HG02943 (cell line): ENCODE results near the gene NYAP2.

Experiments
- ATAC-seq: cut with Tn5 transposase; IDR thresholded peaks from one replicate; pipeline ENCODE4 v1.9.1; 2021; ENCODE audit warnings: mild to moderate bottlenecking, low read depth, moderate library complexity; ENCODE audit not compliant: unreplicated experiment

NYAP2 gene

DNA sequence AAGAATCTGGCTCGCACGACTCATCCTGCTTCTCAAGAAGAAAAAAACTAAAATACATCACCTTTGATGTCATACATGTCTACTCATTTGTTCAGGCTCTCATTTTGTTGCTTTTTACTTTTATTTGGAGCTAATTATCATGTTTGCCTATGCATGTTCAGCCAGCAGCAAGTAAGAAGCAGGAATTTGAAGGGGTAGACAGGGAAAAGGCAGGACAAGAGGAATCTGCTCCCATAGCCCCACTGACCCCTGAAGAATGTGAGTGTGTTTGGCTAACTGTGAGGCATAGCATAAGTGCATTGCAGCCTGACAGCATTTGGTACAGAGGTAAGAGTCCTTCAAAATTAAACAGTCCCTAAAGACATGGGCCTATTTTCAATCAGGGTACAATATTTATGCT is 72.7 kb downstream of the NYAP2 start:
- ATAC-seq: no peak

DNA sequence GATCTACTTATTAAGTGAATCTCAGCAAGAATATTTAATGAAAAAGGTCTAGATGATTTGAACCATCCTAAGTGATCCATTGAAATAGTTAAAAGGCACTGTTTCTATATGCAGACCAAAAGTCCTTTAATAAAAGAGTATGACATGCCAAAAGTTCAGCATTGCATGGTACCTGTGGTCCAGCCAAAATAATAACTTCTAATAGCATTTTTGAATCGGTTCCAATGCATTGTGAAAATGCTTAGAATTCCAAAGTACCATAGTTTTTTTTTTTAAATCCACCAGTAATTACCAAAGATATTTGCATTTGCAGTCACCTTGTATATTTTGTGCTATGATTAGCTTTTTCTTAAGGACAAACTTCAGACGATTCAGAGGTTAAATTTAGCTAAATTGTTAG is 79.9 kb downstream of the NYAP2 start:
- ATAC-seq: no peak

DNA sequence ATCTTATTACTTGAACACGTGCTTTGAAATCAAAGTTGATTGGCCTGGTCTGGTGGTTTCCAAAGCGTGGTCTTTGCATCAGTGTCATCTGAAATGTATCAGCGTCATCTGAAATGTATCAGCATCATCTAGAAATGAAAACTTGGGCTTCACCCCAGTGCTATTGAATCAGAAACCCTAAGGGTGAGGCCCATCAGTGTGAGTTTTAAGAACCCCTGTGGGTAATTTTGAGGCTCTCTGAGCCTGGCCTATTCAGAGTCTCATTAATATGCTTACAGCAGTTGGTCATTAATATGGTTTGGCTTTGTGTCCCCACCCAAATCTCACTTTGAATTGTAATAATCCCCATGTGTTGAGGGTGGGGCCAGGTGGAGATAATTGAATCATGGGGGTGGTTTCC is 85.2 kb downstream of the NYAP2 start:
- ATAC-seq: no peak

DNA sequence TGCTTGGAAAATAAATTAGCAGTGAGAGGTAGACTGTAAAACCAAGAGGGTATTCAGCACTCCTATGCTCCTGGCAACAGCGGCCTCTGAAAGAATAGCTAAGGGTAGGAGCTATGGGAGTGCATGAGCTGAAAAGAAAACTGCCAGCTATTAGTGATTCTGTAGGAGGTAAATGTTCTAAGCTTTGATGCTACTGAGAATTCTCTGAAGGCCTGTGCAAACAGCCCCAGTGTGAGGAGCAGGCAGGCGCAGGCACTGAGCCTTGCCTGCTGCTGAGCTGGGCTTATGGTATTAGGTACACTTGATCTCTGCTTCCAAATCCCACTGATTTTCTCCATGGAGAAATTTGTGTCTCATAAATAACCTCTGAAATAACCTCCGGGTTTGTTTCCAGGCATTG is 86.7 kb downstream of the NYAP2 start:
- no peak for ATAC-seq

DNA sequence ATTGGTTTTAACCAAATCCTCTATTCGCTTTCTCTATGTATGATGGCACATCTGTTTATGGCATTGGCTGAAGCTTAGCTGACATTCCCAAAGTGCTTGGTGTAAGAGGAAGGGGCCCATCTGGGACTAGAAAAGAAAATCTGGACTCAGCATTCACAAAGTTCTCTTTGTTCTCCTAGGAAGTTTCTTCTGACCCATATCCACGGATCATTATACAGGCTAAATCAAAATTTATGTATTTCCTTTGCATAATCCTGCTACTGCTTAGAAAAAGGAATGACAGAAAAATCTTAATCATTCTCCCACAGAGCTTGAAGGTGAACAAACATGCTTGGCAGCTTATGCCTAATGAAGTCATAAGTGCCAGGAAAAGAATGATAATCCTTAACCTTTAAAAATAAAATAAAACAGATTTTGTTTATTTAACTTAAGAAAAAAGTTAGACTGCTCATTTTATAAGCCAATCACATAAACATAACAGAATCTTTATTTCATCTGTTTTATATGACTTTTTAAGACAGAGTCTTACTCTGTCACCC is 88.4 kb downstream of the NYAP2 start:
- ATAC-seq: no peak

DNA sequence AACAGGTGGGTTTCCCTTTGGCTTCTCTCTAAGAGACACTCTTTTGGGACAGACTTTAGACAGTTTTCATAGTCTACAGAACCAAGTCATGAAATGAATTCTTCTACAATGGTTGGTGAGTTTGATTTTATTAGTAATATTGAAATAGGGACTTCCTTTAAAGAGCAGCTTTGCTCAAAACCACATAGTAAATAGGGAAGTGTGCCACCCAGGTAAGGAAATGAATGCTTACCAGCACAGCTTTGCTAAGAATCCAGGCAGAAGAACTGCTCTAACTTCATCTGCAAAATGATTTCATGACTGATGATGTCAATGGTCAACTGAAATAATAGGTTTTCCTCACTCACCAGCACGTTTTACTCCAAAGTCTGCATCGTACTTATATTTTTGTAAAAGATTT is 89.2 kb downstream of the NYAP2 start:
- no peak for ATAC-seq

DNA sequence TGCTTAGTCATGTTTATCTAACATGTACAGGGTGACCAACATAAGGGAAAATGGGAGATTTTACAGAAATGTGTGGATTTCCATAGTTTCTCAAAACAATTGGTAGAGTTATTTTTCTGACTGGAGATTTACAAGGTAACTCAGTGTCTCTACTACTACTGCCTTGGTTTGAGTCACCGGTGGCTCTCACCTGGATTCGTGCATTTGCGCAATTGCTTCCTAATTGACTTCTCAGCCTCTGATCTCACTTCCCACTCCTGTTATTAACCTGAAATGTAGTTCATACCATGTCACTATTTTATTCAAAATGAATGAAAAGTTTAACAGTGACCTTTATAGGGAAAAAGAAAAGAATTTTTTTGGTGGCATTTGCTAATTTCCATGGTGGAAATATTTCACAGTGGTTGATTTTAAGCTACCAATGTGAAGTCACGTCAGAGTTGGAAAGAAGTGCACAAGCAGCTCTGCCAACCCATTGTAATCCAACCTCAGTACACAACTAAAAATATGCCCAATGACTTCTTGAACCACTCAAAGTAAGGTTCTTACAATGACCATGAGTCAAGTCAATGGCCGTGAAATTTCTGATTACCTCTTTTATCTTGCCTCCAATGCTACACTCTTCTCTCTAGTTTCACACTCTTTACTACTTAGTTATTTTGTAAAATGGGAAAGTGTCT is 94.0 kb downstream of the NYAP2 start:
- no peak for ATAC-seq

DNA sequence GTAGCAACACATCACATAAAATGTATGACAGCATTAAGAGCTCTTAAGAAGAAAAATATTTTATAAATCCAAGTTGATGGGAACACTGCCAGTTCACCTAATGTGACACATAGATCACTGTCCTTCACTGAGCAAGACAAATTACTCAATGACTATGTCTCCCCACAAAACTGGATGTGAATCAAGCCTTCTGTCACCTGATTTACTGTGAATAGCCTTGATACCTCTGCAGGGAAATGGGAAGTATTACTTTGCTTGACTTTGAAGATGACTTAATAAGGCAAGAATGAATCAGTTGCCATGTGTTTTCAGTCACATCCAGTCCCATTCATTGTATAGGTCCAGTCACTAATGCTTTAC is 94.6 kb downstream of the NYAP2 start:
- ATAC-seq: no peak

DNA sequence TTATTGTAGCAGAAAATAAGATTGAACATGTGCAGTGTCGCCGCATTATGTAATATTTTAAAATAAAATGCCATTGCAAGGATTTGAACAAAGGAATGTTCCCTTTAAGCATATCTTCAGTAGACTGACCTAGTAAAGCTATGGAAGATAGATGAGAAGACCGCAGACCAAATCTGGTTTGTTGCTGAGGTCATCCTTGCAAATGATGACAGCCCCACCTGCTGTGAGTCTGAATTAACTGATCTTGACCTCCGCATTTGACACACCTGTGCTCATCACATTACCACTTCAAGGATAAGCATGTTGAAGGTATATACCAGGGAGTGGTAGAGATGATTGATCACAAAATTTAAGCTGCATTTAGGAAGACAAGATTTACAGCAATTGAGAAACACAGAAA is 96.2 kb downstream of the NYAP2 start:
- ATAC-seq: no peak

DNA sequence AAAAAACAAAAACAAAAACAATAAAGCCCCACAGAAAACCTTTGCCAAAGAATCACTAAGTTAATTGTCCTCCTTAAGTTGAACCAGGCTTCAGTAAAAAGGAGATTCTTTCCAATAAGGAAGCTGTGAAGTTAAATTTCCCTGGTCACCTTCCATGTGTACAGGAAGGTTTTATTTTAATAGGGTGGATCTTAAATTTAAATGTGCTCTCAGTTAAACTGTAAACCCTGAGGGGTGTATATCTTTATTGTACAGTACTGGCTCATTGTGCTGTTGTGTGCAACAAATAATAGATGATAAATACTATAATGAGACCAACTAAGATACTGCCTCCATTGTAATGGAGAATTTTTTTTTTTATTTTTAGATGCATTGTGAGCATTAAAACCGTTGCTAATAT is 97.1 kb downstream of the NYAP2 start:
- ATAC-seq: no peak

DNA sequence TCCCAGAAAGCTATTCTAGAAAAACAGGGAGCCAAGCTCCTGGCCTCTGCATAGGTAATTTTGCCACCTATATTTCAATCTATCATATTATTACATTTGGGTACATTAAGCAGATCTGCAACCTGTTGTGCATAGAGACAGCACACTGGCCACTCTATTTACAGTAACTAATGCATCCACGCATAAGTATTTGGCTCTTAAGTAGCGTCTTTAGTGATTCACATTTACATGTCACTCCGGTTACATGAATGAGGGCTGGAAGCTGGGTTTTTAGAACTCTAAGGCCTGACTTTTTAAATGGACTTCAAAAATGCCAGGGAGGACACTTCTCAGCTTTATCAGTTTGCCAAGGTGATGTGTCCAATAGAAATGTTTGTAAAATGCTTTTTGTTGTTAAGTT is 97.7 kb downstream of the NYAP2 start:
- ATAC-seq: no peak

DNA sequence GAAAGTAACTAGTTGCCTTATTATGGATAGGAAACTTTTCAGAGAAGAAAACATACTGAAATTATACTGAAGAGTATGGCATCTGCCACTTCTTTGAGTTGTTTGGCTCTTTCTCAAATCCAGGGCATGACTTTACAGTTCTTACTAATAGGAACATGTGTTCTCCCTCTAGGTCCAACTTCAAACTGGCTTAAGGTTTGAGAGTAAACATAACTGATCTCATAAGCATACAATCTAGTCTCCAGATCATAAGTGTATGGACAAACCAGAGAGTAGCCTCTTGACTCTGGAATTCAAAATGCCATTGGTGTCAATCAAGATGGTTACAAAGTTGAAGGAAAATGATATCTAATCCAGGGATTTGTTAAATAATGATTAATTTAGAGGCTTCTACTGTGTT is 101.5 kb downstream of the NYAP2 start:
- ATAC-seq: no peak

DNA sequence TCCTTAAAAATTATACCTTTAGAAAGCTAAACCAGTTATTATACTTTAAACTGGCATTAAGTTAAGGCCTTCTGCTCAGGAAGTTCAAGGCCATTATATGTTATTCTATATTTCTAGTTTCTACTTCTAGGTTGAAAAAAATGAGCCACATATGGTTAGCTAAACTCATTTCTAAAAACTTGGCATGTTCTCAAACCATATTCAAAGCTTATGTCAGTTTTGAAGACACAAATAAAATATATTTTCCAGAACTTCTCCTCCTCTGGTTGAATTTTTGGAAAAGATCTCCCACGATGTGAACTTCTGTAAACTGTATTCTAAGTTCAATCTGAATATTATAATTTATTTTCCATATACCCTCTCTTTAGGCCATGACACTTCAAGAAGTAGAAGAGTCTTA is 103.5 kb downstream of the NYAP2 start:
- ATAC-seq: no peak

DNA sequence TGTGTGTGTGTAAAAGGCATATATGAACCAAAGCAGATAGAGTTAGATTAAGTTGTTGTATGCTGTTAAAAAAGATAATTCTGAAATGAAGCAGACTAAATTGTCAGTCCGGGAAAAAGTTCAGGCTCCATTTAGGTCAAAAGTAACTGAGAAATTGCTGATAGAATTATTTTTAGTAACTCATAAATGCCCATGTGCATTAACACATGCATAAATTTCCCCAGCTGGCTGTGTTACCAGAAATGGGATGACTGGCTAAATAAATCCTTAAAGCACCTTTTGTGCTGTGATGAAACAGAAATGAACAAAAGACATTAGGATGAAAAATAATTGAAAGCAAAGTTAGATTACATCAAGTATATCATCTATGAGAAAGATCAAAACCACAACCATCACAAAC is 111.3 kb downstream of the NYAP2 start:
- no peak for ATAC-seq

DNA sequence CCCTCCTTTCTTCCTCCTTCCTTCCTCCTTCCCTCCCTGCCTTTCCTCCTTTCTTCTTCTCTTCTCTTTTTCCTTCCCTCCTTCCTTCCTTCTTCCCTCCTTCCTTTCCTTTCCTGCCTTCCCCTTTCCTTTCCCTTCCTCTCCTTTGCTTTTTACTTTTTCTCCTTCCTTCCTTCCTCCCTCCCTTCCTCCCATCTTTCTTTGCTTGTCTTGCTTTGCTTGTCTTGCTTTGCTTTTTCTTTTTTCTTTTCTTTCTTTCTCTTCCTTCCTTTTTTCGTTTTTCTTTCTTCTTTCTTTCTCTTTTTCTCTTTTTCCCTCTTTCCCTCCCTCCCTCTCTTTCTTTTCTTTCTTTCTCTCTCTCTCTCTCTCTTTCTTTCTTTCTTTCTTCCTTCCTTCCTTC is 113.0 kb downstream of the NYAP2 start:
- no peak for ATAC-seq

DNA sequence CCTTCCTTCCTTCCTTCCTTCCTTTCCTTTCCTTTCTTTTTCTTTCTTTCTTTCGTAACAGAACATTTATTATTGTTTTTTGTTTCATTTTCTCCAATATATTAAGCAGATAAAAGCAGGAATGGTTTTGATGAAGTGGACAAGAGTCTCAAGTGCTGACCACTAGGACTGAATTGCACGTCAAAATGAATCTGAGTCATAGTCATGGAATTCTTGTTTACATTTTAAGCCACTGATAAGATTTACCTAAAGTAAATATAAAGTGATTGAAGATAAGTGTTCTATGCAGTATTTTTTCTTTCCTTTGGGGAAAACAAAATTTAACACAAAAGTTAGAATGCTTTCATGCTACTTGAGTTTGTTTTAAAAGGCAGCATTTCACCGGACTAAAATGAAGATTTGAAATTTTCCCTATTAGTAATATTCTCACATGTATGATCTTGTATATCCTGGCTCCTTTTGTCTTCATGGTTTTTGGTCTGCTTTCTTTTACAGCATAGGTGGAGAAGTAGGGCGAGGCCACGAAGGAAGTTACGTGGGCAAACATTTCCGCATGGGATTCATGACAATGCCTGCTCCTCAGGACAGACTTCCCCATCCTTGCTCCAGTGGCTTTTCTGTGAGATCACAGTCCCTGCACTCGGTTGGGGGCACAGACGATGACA is 113.5 kb downstream of the NYAP2 start:
- no peak for ATAC-seq

DNA sequence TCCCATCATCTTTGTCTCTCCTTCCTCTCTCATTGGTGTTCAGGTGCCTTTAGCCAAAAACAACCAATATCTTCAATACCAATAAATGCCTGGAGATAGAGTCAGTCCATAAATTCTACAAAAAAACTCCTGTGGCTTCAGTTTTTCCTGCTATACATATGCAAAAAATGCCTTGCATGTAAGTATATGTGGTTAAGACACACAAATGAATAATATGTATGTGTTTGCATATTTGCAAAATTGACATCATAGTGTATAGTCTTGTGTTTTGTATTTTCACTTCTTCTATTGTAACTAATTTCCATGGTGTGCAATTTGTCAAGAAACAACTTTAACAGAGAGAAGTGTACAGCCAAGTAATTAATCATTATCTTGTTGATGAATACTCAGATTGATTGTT is 115.5 kb downstream of the NYAP2 start:
- no peak for ATAC-seq

DNA sequence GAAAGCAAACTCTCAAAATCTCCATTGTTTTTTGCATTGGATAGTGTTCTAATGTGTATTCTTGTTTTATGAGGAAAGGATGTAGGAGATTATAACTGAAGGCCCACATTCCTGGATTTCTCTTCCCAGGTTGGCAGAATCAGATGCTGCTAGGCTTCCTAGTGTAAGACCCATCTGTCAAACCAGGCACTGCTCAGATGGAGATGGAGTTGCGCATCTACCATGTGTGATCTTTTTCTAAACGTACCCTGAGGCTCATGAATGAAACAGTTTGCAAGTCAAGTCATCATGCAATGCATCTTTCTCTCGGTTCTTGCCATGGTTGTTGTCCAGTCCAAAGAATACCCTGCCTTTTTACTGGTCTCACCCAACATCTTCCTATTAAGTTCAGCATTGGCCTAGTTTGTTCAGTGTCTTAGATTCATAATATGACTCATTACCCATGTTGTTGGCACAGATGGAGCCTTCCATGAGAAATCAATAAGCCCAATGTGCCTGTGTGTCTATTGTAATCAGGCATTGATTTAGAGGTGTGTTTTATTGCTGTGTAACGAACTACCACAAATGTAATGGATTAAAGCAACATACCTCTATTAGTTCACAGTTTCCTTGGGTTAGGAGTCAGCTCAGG is 127.4 kb downstream of the NYAP2 start:
- no peak for ATAC-seq

DNA sequence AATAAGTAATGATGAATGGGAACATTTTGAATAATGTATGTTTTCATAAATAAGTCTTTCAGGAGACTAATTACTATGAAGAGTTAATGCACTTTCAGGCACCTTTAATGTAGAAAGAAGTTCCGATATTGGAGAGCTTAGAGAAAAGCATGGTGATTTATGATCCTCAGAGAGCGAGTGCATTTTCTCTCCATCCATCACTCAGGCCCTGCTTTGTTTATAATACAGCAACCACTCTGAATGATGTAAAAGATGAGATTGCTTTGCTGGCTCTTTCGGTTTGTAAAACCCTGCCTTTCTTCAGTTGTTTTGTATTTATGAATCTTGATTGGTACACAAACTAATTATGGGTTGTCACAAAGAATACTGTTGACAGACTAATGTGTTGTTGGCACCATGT is 132.0 kb downstream of the NYAP2 start:
- no peak for ATAC-seq

DNA sequence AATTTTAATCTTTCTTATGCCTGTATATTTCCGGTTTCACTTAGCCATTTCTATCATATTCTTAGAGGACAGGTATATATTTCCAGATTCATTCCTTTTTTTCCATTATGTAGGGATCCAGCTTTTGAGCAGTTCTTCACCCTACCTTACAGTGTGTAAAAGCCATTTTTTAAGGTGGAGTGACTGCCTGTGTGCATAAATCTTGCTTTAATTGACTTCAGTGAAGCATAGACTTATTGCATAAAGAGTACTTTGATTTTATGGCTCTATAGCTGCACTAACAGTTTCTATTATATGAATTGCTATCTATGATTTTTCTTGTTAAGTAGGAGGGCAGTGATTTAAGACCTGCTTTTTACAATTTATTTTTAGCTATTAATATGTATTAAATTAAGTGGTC is 132.6 kb downstream of the NYAP2 start:
- ATAC-seq: no peak

DNA sequence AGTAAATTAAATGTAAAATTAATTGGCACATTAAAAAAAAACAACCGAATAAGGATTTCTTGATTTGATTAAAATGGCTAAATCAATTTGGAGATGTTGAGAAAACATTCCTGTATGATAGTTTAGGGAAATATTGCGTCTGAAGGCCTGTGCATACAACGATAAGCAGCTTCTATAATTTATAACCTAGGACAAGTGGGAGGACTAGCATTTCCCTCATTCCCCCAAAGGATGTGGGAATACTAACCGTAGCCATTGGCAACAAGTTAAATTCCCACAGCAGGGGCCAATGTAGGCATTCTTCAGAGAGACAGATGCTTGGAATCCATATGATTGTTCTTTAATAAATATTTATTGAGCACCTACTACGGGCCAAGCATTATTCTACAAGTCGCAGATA is 134.5 kb downstream of the NYAP2 start:
- ATAC-seq: no peak

DNA sequence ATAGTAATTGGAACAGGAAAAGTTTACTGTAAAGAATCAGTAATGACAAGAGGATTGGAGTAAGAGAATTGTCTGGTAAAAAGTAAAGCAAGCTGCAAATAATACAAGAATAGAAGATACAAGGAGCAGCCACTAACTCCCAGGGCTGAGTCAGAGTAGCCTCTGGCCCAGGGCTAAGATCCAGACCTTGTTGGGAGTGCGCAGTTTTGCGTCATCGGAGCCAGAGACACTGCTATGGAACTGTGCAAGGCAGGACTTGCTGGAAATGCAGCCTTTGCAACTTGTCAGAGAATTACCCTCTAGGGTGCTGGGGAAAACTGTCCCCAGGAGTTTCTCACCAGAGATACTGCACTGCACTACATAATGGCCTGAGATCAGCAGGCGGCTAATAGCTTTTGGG is 135.2 kb downstream of the NYAP2 start:
- ATAC-seq: no peak
